ENCODE results near the gene SLC25A45.

SLC25A45 gene

GRCh38 chr11:65388731-65389130, 6.3 kb upstream of the SLC25A45 start:
- no peak for DNase-seq (ENCODE audit: low read depth)

- DNase-seq (ENCODE audit: low read depth): peak; percentile 78
Measured at GRCh38 chr11:65386307-65387140, 4.1 kb upstream of the SLC25A45 start, which contains the start of gene FRMD8. FRMD8 (plus strand) TSS chr11:65386637; CDS start chr11:65387037, 400 bp downstream.

GRCh38 chr11:65384301-65384889, 1.9 kb upstream of the SLC25A45 start:
- DNase-seq (ENCODE audit: low read depth): no peak

- no peak for DNase-seq (ENCODE audit: low read depth)
Measured at GRCh38 chr11:65383778-65384177, 1.3 kb upstream of the SLC25A45 start.

- no peak for DNase-seq (ENCODE audit: low read depth)
Measured at GRCh38 chr11:65382804-65383368, 440 bp upstream of the SLC25A45 start.

GRCh38 chr11:65381716-65382032, 772 bp downstream of the SLC25A45 start:
- peak; percentile 45 for DNase-seq (ENCODE audit: low read depth)

- DNase-seq (ENCODE audit: low read depth): no peak
Measured at GRCh38 chr11:65380460-65381119, 1.9 kb downstream of the SLC25A45 start.

GRCh38 chr11:65379698-65380459, 2.6 kb downstream of the SLC25A45 start:
- no peak for DNase-seq (ENCODE audit: low read depth)

- no peak for DNase-seq (ENCODE audit: low read depth)
Measured at GRCh38 chr11:65378928-65379638, 3.4 kb downstream of the SLC25A45 start.

- DNase-seq (ENCODE audit: low read depth): no peak
Measured at GRCh38 chr11:65378208-65378927, 4.1 kb downstream of the SLC25A45 start.

GRCh38 chr11:65377777-65378176, 4.7 kb downstream of the SLC25A45 start:
- no peak for DNase-seq (ENCODE audit: low read depth)

GRCh38 chr11:65377036-65377435, 5.4 kb downstream of the SLC25A45 start:
- DNase-seq (ENCODE audit: low read depth): no peak

GRCh38 chr11:65376138-65376713, 6.2 kb downstream of the SLC25A45 start:
- DNase-seq (ENCODE audit: low read depth): no peak

- no peak for DNase-seq (ENCODE audit: low read depth)
Measured at GRCh38 chr11:65375012-65375411, 7.4 kb downstream of the SLC25A45 start.

- no peak for DNase-seq (ENCODE audit: low read depth)
Measured at GRCh38 chr11:65373839-65374580, 8.4 kb downstream of the SLC25A45 start.

GRCh38 chr11:65370659-65371049, 11.8 kb downstream of the SLC25A45 start:
- no peak for DNase-seq (ENCODE audit: low read depth)

GRCh38 chr11:65366340-65366773, 16.1 kb downstream of the SLC25A45 start:
- DNase-seq (ENCODE audit: low read depth): peak; percentile 61

- DNase-seq (ENCODE audit: low read depth): no peak
Measured at GRCh38 chr11:65363770-65364169, 18.7 kb downstream of the SLC25A45 start.

GRCh38 chr11:65362966-65363365, 19.5 kb downstream of the SLC25A45 start:
- DNase-seq (ENCODE audit: low read depth): no peak
